Measurements from ENCODE around the gene PHRF1.
"Not testable (repeated sequence)": the region's sequence is repeated elsewhere in the genome, so short reads cannot be mapped to it uniquely, and the experiment has no call there.

The PHRF1 gene

GRCh38 chr11:571802-572185, 4.5 kb upstream of the PHRF1 start:
- in situ Hi-C loops (cut with MboI; ENCODE audit: low sequenced_read_pairs): no loop called here

- in situ Hi-C loops (cut with MboI; ENCODE audit: low sequenced_read_pairs): no loop called here
Observed at GRCh38 chr11:573146-573759, 3.0 kb upstream of the PHRF1 start.

- in situ Hi-C loops (cut with MboI; ENCODE audit: low sequenced_read_pairs): not testable (repeated sequence)
Observed at GRCh38 chr11:574031-574570, 2.2 kb upstream of the PHRF1 start.

GRCh38 chr11:574632-575312, 1.5 kb upstream of the PHRF1 start:
- in situ Hi-C loops (cut with MboI; ENCODE audit: low sequenced_read_pairs): no loop called here

GRCh38 chr11:575313-575995, 816 bp upstream of the PHRF1 start:
- in situ Hi-C loops (cut with MboI; ENCODE audit: low sequenced_read_pairs): no loop called here

GRCh38 chr11:576811-577610, 741 bp downstream of the PHRF1 start:
- in situ Hi-C loops (cut with MboI; ENCODE audit: low sequenced_read_pairs): no loop called here

GRCh38 chr11:577611-577894, 1.3 kb downstream of the PHRF1 start:
- in situ Hi-C loops (cut with MboI; ENCODE audit: low sequenced_read_pairs): no loop called here

- in situ Hi-C loops (cut with MboI; ENCODE audit: low sequenced_read_pairs): no loop called here
Observed at GRCh38 chr11:578276-579035, 2.2 kb downstream of the PHRF1 start.

- in situ Hi-C loops (cut with MboI; ENCODE audit: low sequenced_read_pairs): no loop called here
Observed at GRCh38 chr11:579830-580601, 3.7 kb downstream of the PHRF1 start.

GRCh38 chr11:581342-581741, 5.1 kb downstream of the PHRF1 start:
- in situ Hi-C loops (cut with MboI; ENCODE audit: low sequenced_read_pairs): no loop called here

- in situ Hi-C loops (cut with MboI; ENCODE audit: low sequenced_read_pairs): no loop called here
Observed at GRCh38 chr11:581752-582151, 5.5 kb downstream of the PHRF1 start.

GRCh38 chr11:584287-584686, 8.0 kb downstream of the PHRF1 start:
- in situ Hi-C loops (cut with MboI; ENCODE audit: low sequenced_read_pairs): no loop called here

GRCh38 chr11:586376-587316, 10.4 kb downstream of the PHRF1 start:
- in situ Hi-C loops (cut with MboI; ENCODE audit: low sequenced_read_pairs): no loop called here

GRCh38 chr11:587546-587945, 11.3 kb downstream of the PHRF1 start:
- in situ Hi-C loops (cut with MboI; ENCODE audit: low sequenced_read_pairs): no loop called here

- in situ Hi-C loops (cut with MboI; ENCODE audit: low sequenced_read_pairs): no loop called here
Observed at GRCh38 chr11:587978-588380, 11.7 kb downstream of the PHRF1 start.

- in situ Hi-C loops (cut with MboI; ENCODE audit: low sequenced_read_pairs): no loop called here
Observed at GRCh38 chr11:589798-590197, 13.5 kb downstream of the PHRF1 start.

- in situ Hi-C loops (cut with MboI; ENCODE audit: low sequenced_read_pairs): no loop called here
Observed at GRCh38 chr11:590997-591396, 14.7 kb downstream of the PHRF1 start.

- in situ Hi-C loops (cut with MboI; ENCODE audit: low sequenced_read_pairs): no loop called here
Observed at GRCh38 chr11:592501-592900, 16.2 kb downstream of the PHRF1 start.

GRCh38 chr11:592918-593317, 16.6 kb downstream of the PHRF1 start:
- in situ Hi-C loops (cut with MboI; ENCODE audit: low sequenced_read_pairs): no loop called here
